H1 (cell line): ENCODE measurements around the gene BAIAP2. TPM values are rescaled to one million over a fixed set of nuclear protein-coding genes. Genes with fewer than 3 reads are reported as not detected.

ENCODE experiments used
- CTCF ChIA-PET: fragments of 300-600 bp; sonication (Branson Sonifier 250); formaldehyde crosslinking; loops from one replicate; lab custom pipeline; 2021; ENCODE audit not compliant: partially characterized antibody; lab: Charles Lee
- POLR2A ChIA-PET: fragments of 300-600 bp; sonication (Branson Sonifier 250); formaldehyde crosslinking; loops from one replicate; lab custom pipeline; 2021; ENCODE audit warnings: inconsistent platforms; ENCODE audit not compliant: partially characterized antibody; lab: Charles Lee
- DNase-seq, 2 experiments: peaks; one replicate each; pipeline versions ENCODE4 v3.0.0 to v3.0.0-alpha.2; 2010 to 2022; ENCODE audit warnings: low spot score in 2 of 2, low read depth in 1 of 2, mixed read lengths in 1 of 2
- FAIRE-seq: peaks from 2 replicates; lab custom pipeline; 2011; peaks lifted over from hg19 to GRCh38; lab: Jason Lieb, UNC
- H2AFZ ChIP-seq: 2 replicates; pipeline ENCODE4 v1.8.1; 2012; ENCODE audit warnings: low read length, inconsistent platforms
- H2AK5ac ChIP-seq: 2 replicates; pipeline ENCODE4 v1.6.1; 2013; ENCODE audit warnings: low read depth, low read length
- H2BK120ac ChIP-seq: replicated peaks from 2 replicates; pipeline ENCODE3; 2013; ENCODE audit warnings: low read depth, low read length, inconsistent platforms
- H2BK12ac ChIP-seq: 2 replicates; pipeline ENCODE4 v1.6.1; 2013; ENCODE audit warnings: low read depth, low read length
- H2BK15ac ChIP-seq: 2 replicates; pipeline ENCODE4 v1.6.1; 2013; ENCODE audit warnings: low read length
- H2BK20ac ChIP-seq: 2 replicates; pipeline ENCODE4 v1.6.1; 2013; ENCODE audit warnings: low read length
- H2BK5ac ChIP-seq: 2 replicates; pipeline ENCODE4 v1.6.1; 2013; ENCODE audit warnings: low read depth, low read length
- H3K14ac ChIP-seq: 2 replicates; pipeline ENCODE4 v1.6.1; 2013; ENCODE audit warnings: inconsistent platforms; ENCODE audit not compliant: insufficient read length
- H3K18ac ChIP-seq: 2 replicates; pipeline ENCODE4 v1.6.1; 2013; ENCODE audit warnings: low read length; ENCODE audit errors: extremely low read depth
- H3K23ac ChIP-seq: 2 replicates; pipeline ENCODE4 v1.6.1; 2013; ENCODE audit warnings: inconsistent platforms; ENCODE audit not compliant: insufficient read length
- H3K23me2 ChIP-seq: 2 replicates; pipeline ENCODE4 v1.6.1; 2013; ENCODE audit warnings: low read depth, low read length
- H3K27ac ChIP-seq: 2 replicates; pipeline ENCODE4 v1.6.1; 2011; ENCODE audit warnings: low read depth, low read length, inconsistent platforms
- H3K27me3 ChIP-seq, 4 experiments: replicated peaks in 1 of 4; 1 replicate in 1 of 4; 2 replicates in 3 of 4; pipeline versions ENCODE4 v1.6.1 to v1.8.1; 2011 to 2013; ENCODE audit warnings: low read length in 3 of 4, mild to moderate bottlenecking in 3 of 4, inconsistent platforms in 2 of 4, mixed read lengths in 2 of 4, moderate library complexity in 1 of 4; ENCODE audit not compliant: control insufficient read depth in 3 of 4, insufficient read depth in 3 of 4; ENCODE audit errors: extremely low read depth in 1 of 4
- H3K36me3 ChIP-seq, 4 experiments: 2 replicates each; pipeline versions ENCODE4 v1.6.1 to v1.8.1; 2011 to 2013; ENCODE audit warnings: mild to moderate bottlenecking in 4 of 4, low read length in 3 of 4, moderate library complexity in 2 of 4, control low read depth in 1 of 4, inconsistent platforms in 1 of 4; ENCODE audit not compliant: insufficient read depth in 4 of 4, control insufficient read depth in 2 of 4
- H3K4ac ChIP-seq: replicated peaks from 2 replicates; pipeline ENCODE3; 2013; ENCODE audit warnings: low read length, low read depth, mixed read lengths, inconsistent platforms; ENCODE audit not compliant: insufficient read length
- H3K4me1 ChIP-seq, 4 experiments: replicated peaks in 1 of 4; 1 replicate in 1 of 4; 2 replicates in 3 of 4; pipeline versions ENCODE4 v1.6.1 to v1.8.1; 2011 to 2013; ENCODE audit warnings: low read length in 3 of 4, inconsistent platforms in 2 of 4, mixed read lengths in 1 of 4; ENCODE audit not compliant: insufficient read depth in 4 of 4, control insufficient read depth in 3 of 4
- H3K4me2 ChIP-seq, 2 experiments: 2 replicates each; pipeline versions ENCODE4 v1.6.1 to v1.8.1; 2011 to 2013; ENCODE audit warnings: low read depth in 2 of 2, low read length in 2 of 2, control low read depth in 1 of 2, inconsistent platforms in 1 of 2, mild to moderate bottlenecking in 1 of 2; ENCODE audit not compliant: insufficient read depth in 1 of 2
- H3K4me3 ChIP-seq, 4 experiments: fragments of 200-600, 300-600 bp in 1 of 4; sonication (generic), shearing (Covaris generic), sonication (Bioruptor Twin) in 1 of 4; 2 replicates each; pipeline versions ENCODE4 v1.5.1 to v1.8.1; 2011 to 2016; ENCODE audit warnings: low read length in 4 of 4, low read depth in 3 of 4, control low read depth in 2 of 4, inconsistent platforms in 2 of 4, mild to moderate bottlenecking in 2 of 4, mixed read lengths in 1 of 4, moderate library complexity in 1 of 4; ENCODE audit not compliant: insufficient read depth in 2 of 4; ENCODE audit errors: extremely low read depth in 1 of 4
- H3K56ac ChIP-seq: replicated peaks from 2 replicates; pipeline ENCODE3; 2013; ENCODE audit warnings: low read depth, mild to moderate bottlenecking, mixed read lengths, low read length, inconsistent platforms; ENCODE audit not compliant: insufficient read length
- H3K79me1 ChIP-seq: 2 replicates; pipeline ENCODE4 v1.6.1; 2013; ENCODE audit warnings: low read depth, low read length, control low read depth
- H3K79me2 ChIP-seq, 2 experiments: 2 replicates each; pipeline versions ENCODE4 v1.6.1 to v1.8.1; 2012 to 2013; ENCODE audit warnings: low read length in 2 of 2, mild to moderate bottlenecking in 2 of 2, inconsistent platforms in 1 of 2; ENCODE audit not compliant: insufficient read depth in 2 of 2, control insufficient read depth in 1 of 2
- H3K9ac ChIP-seq, 4 experiments: replicated peaks in 1 of 4; 1 replicate in 1 of 4; 2 replicates in 3 of 4; pipeline versions ENCODE4 v1.6.1 to v1.8.1; 2011 to 2013; ENCODE audit warnings: low read depth in 3 of 4, low read length in 3 of 4, control low read depth in 2 of 4, mild to moderate bottlenecking in 2 of 4, moderate library complexity in 2 of 4, inconsistent platforms in 1 of 4; ENCODE audit errors: extremely low read depth in 1 of 4
- H3K9me3 ChIP-seq, 2 experiments: 2 replicates each; pipeline versions ENCODE4 v1.6.1 to v1.8.1; 2012 to 2013; ENCODE audit warnings: mild to moderate bottlenecking in 2 of 2, moderate library complexity in 2 of 2, control low read depth in 1 of 2, inconsistent platforms in 1 of 2, low read depth in 1 of 2, low read length in 1 of 2, mixed read lengths in 1 of 2; ENCODE audit not compliant: insufficient read depth in 2 of 2
- H4K20me1 ChIP-seq, 2 experiments: replicated peaks in 1 of 2; 2 replicates each; pipeline versions ENCODE3 to v1.8.1; 2011 to 2013; ENCODE audit warnings: inconsistent platforms in 2 of 2, low read length in 2 of 2, mild to moderate bottlenecking in 1 of 2; ENCODE audit not compliant: insufficient read depth in 2 of 2, control insufficient read depth in 1 of 2
- H4K5ac ChIP-seq: 2 replicates; pipeline ENCODE4 v1.6.1; 2013; ENCODE audit warnings: low read length, low read depth, mixed read lengths, inconsistent platforms; ENCODE audit not compliant: insufficient read length
- H4K8ac ChIP-seq: 2 replicates; pipeline ENCODE4 v1.8.0; 2013; ENCODE audit warnings: mild to moderate bottlenecking, moderate library complexity, low read length, inconsistent platforms; ENCODE audit not compliant: insufficient read depth; ENCODE audit errors: extremely low read depth
- H4K91ac ChIP-seq: replicated peaks from 2 replicates; pipeline ENCODE3; 2013; ENCODE audit warnings: low read length, mixed read lengths, inconsistent platforms; ENCODE audit not compliant: insufficient read length
- BCL11A ChIP-seq, 2 experiments: IDR thresholded peaks; one replicate each; pipeline ENCODE4 v1.6.1; 2011; ENCODE audit warnings: low read depth in 2 of 2, low read length in 2 of 2, mild to moderate bottlenecking in 2 of 2
- CTBP2 ChIP-seq: IDR thresholded peaks from 2 replicates; pipeline ENCODE4 v1.7.0; 2011; ENCODE audit warnings: borderline replicate concordance, mild to moderate bottlenecking, moderate library complexity, mixed read lengths, low read length; ENCODE audit not compliant: insufficient read depth, insufficient read length
- GTF2F1 ChIP-seq: IDR thresholded peaks from 2 replicates; pipeline ENCODE4 v1.6.1; 2012; ENCODE audit warnings: low read depth, low read length, improper control_type of control experiment, borderline replicate concordance
- JUND ChIP-seq: IDR thresholded peaks from 2 replicates; pipeline ENCODE4 v1.6.1; 2011; ENCODE audit warnings: mild to moderate bottlenecking, improper control_type of control experiment, low read length
- KDM1A ChIP-seq: fragments of 200-600, 300-600 bp; sonication (generic); IDR thresholded peaks from 2 replicates; pipeline ENCODE4 v1.7.1; 2016; ENCODE audit warnings: mild to moderate bottlenecking, low read length, borderline replicate concordance
- KDM4A ChIP-seq: IDR thresholded peaks from one replicate; pipeline ENCODE4 v1.7.1; 2012; ENCODE audit warnings: low read depth, mild to moderate bottlenecking, moderate library complexity, low read length, inconsistent platforms; ENCODE audit not compliant: severe bottlenecking
- RAD21 ChIP-seq, 2 experiments: IDR thresholded peaks in 1 of 2; conservative IDR thresholded peaks in 1 of 2; 2 replicates each; pipeline ENCODE4 v1.6.1; 2011; ENCODE audit warnings: low read depth in 2 of 2, low read length in 2 of 2, improper control_type of control experiment in 1 of 2, inconsistent platforms in 1 of 2, mild to moderate bottlenecking in 1 of 2, moderate library complexity in 1 of 2
- RFX5 ChIP-seq: IDR thresholded peaks from 2 replicates; pipeline ENCODE4 v1.6.1; 2011; ENCODE audit warnings: low read depth, low read length, improper control_type of control experiment, borderline replicate concordance
- RNF2 ChIP-seq: fragments of 200-900, 300-1000 bp; sonication (generic); IDR thresholded peaks from 2 replicates; pipeline ENCODE4 v1.7.1; 2016; ENCODE audit warnings: borderline replicate concordance, low read depth, mild to moderate bottlenecking, antibody characterized with exemption, low read length; ENCODE audit not compliant: poor library complexity, severe bottlenecking; ENCODE audit errors: missing control alignments
- SIX5 ChIP-seq: IDR thresholded peaks from 2 replicates; pipeline ENCODE4 v1.6.1; 2011; ENCODE audit warnings: mild to moderate bottlenecking, low read depth, low read length
- SP4 ChIP-seq: IDR thresholded peaks from 2 replicates; pipeline ENCODE4 v1.6.1; 2012; ENCODE audit warnings: low read length, inconsistent platforms
- SRF ChIP-seq: IDR thresholded peaks from 2 replicates; pipeline ENCODE4 v1.6.1; 2011; ENCODE audit warnings: mild to moderate bottlenecking, low read depth, low read length, moderate library complexity
- TBP ChIP-seq: IDR thresholded peaks from 2 replicates; pipeline ENCODE4 v1.6.1; 2011; ENCODE audit warnings: low read depth, low read length, improper control_type of control experiment
- WGBS, 2 experiments: shearing (Covaris generic) in 1 of 2; methylation state at CpG; one replicate each; pipeline versions ENCODE4 v1.1.6 to v1.1.7; 2013 to 2015; ENCODE audit warnings: low lambda C conversion rate in 2 of 2, mixed read lengths in 2 of 2, inconsistent platforms in 1 of 2, low coverage in 1 of 2, missing lambda C conversion rate in 1 of 2; ENCODE audit not compliant: insufficient replicate concordance in 2 of 2, insufficient coverage in 1 of 2, insufficient read length in 1 of 2; ENCODE audit errors: extremely low coverage in 1 of 2, missing lambda C conversion rate in 1 of 2; 5-methylcytosine and 5-hydroxymethylcytosine counted together
- polyA plus RNA-seq, 7 experiments: library from polyadenylated mRNA; depleted of rRNA in 3 of 7; stranded (reverse) in 5 of 7; unstranded in 2 of 7; fragments of >200 nt in 5 of 7; fragments of 200-250 nt in 2 of 7; gene quantifications; 1 replicate in 5 of 7; 2 replicates in 1 of 7; 4 replicates in 1 of 7; pipeline versions ENCODE4 v1.2.1 to v1.2.3, GENCODE V29; 2011 to 2013; ENCODE audit warnings: missing spikeins in 2 of 7, mixed read lengths in 2 of 7
- total RNA-seq: library from RNA; stranded (reverse); fragmentation: NEBNext Ultra II Directional; extraction: Animal tissue kit (Norgen Biotek cat#: 25700); gene quantifications from 2 replicates; pipeline ENCODE4 v1.2.1, GENCODE V29; 2021
- TF ChIP-seq, protein P1 (sequence below): IDR thresholded peaks from 2 replicates; pipeline ENCODE4 v1.6.1; 2012; ENCODE audit warnings: inconsistent platforms

Gene BAIAP2
- total and polyA plus RNA-seq, 2 of the 8 experiments (the other 6 are each of a cell fraction or from before 2014, with no cell fraction given) = 10.0 to 22.8 TPM

DNA sequence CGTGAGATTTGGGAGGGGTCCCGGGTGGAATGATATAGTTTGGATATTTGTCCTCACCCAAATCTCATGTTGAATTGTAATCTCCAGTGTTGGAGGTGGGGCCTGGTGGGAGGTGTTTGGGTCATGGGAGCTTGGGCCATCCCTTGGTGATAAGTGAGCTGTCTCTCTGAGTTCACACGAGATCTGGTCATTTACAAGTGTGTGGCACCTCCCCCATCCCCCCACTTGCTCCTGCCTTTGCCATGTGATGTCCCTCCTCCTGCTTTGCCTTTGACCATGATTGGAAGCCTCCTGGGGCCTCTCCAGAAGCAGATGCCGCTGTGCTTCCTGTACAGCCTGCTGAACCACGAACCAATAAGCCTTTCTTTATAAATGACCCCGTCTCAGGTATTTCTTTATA, 21.3 kb upstream of the BAIAP2 start:
- WGBS, 2 experiments = 90% methylated on average over 6 of the region's 6 CpGs; no CpG with 5 or more reads in 1 of the 2 experiments
- Histone ChIP-seq H3K79me2 (no peaks in the 10 kb centered on the region), H4K8ac (no peak overlapping the region), H3K27me3 (no peaks in the 10 kb centered on the region), H3K4me1 (peaks cover 0 to 2% (median 0%) of the 10 kb centered on the region in 4 experiments; a peak in 2 of 7 replicates), H3K18ac (no peak overlapping the region), H3K4me2 (no peak overlapping the region), H3K23me2 (no peaks in the 10 kb centered on the region), H2AK5ac (no peak overlapping the region), H3K9ac (no peak overlapping the region), H3K23ac (no peak overlapping the region), H4K5ac (no peak overlapping the region), H3K14ac (no peak overlapping the region), H3K4ac (no peak overlapping the region), H4K91ac (no peak overlapping the region), H2BK15ac (no peak overlapping the region), H3K56ac (no peak overlapping the region), H3K36me3 (no peaks in the 10 kb centered on the region), H3K27ac (no peak overlapping the region), H3K4me3 (no peak overlapping the region), H2BK5ac (no peak overlapping the region), H2BK20ac (no peak overlapping the region), H4K20me1 (no peaks in the 10 kb centered on the region), H3K79me1 (no peaks in the 10 kb centered on the region), H2BK120ac (no peak overlapping the region), H3K9me3 (peaks cover 9 to 12% of the 10 kb centered on the region in 2 experiments), H2AFZ (no peak overlapping the region), H2BK12ac (no peak overlapping the region)
- FAIRE-seq (no peak), DNase-seq (no peak)
- POLR2A ChIA-PET = no interaction called here
- CTCF ChIA-PET = no interaction called here
- TF ChIP-seq RFX5 = no peak
- no peak for TF ChIP-seq CTBP2
- no peak for TF ChIP-seq KDM1A
- no peak for TF ChIP-seq SP4
- no peak for TF ChIP-seq JUND
- no peak for TF ChIP-seq SIX5
- no peak for TF ChIP-seq KDM4A
- no peak for TF ChIP-seq BCL11A (IDR thresholded peaks at IDR 0.05; ENCODE audit: low read depth in 2 of 2, low read length in 2 of 2)
- no peak for TF ChIP-seq TBP
- TF ChIP-seq SRF = no peak
- TF ChIP-seq, protein P1, sequence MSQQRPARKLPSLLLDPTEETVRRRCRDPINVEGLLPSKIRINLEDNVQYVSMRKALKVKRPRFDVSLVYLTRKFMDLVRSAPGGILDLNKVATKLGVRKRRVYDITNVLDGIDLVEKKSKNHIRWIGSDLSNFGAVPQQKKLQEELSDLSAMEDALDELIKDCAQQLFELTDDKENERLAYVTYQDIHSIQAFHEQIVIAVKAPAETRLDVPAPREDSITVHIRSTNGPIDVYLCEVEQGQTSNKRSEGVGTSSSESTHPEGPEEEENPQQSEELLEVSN = no peak
- no peak for TF ChIP-seq GTF2F1
- TF ChIP-seq RAD21 (IDR thresholded peaks at IDR 0.05 in 1 of 2, conservative IDR thresholded peaks at IDR 0.05 in 1 of 2; ENCODE audit: low read depth in 2 of 2, low read length in 2 of 2) = no peak
- no peak for TF ChIP-seq RNF2
